ENCODE measurements around the gene RELL1.

DNA sequence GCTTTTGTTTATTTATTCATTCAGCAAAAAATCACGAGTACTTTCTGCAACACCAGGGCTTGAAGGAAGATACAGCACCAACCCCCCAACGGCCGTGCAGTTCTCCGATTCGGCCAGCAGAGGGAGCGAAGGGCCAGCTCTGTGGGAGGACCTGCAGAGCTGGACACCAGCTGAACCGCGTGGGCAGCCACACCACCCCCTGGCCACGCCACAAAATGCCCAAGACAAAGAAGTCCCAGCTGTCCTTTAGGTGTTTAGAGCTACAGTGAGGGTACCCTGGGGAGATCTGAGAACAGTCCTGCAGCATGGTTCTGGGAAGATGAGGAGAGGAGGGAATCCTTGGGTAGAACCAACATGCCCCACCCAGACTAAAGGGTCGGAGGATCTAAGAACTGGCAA, 83.1 kb downstream of the RELL1 start:
- TF ChIP-seq POLR2A (IDR thresholded peaks at IDR 0.05; ENCODE audit: low read depth, low read length), result no peak
- TF ChIP-seq RFX5 (IDR thresholded peaks at IDR 0.05; ENCODE audit: low read depth, low read length), result no peak
